Spleen (tissue), 11 donors: ENCODE data around the gene PRKCH. TPM values are rescaled to one million over a fixed set of nuclear protein-coding genes. Genes with fewer than 3 reads are reported as not detected.
A peak's percentile ranks its signal among the peaks of the same experiment; 100 is the strongest.

Experiments used
- DNase-seq: peaks from one replicate; pipeline ENCODE4 v3.0.0-alpha.2; 2020
- H3K27ac ChIP-seq, 8 donors: fragments of 200-600 bp; sonication (generic) in 7 of 8; 1 replicate in 4 of 8; 2 replicates in 4 of 8; pipeline versions ENCODE4 v1.5.0 to v1.8.0; 2016 to 2021; ENCODE audit warnings: inconsistent platforms in 4 of 8, mild to moderate bottlenecking in 4 of 8, moderate library complexity in 1 of 8
- H3K27me3 ChIP-seq, 7 donors: fragments of 200-600 bp; sonication (generic) in 6 of 7; replicated peaks in 1 of 7; 1 replicate in 4 of 7; 2 replicates in 3 of 7; pipeline versions ENCODE4 v1.5.0 to v1.8.0; 2016 to 2021; ENCODE audit warnings: inconsistent platforms in 3 of 7, mild to moderate bottlenecking in 1 of 7
- H3K36me3 ChIP-seq, 6 donors: fragments of 200-600 bp; sonication (generic) in 5 of 6; 1 replicate in 4 of 6; 2 replicates in 2 of 6; pipeline versions ENCODE4 v1.5.0 to v1.8.0; 2016 to 2021; ENCODE audit warnings: inconsistent platforms in 2 of 6
- H3K4me1 ChIP-seq, 6 donors: fragments of 200-600 bp; sonication (generic) in 5 of 6; 1 replicate in 3 of 6; 2 replicates in 3 of 6; pipeline versions ENCODE4 v1.5.0 to v1.8.0; 2016 to 2021; ENCODE audit warnings: inconsistent platforms in 3 of 6
- H3K4me3 ChIP-seq, 8 donors: fragments of 200-600 bp; sonication (generic) in 7 of 8; 1 replicate in 4 of 8; 2 replicates in 4 of 8; pipeline versions ENCODE4 v1.5.0 to v1.8.0; 2016 to 2021; ENCODE audit warnings: inconsistent platforms in 4 of 8, mild to moderate bottlenecking in 4 of 8, moderate library complexity in 2 of 8
- H3K9me3 ChIP-seq, 8 donors: fragments of 200-600 bp; sonication (generic) in 7 of 8; 1 replicate in 4 of 8; 2 replicates in 4 of 8; pipeline versions ENCODE4 v1.5.0 to v1.8.0; 2016 to 2021; ENCODE audit warnings: inconsistent platforms in 4 of 8
- POLR2A ChIP-seq, 3 donors: fragments of 450-650 bp; IDR thresholded peaks; one replicate each; pipeline ENCODE4 v1.5.1; 2017; ENCODE audit warnings: antibody characterized with exemption in 3 of 3, mild to moderate bottlenecking in 1 of 3
- POLR2AphosphoS5 ChIP-seq, 3 donors: sonication (generic); formaldehyde crosslinking; IDR thresholded peaks; one replicate each; pipeline ENCODE4 v1.5.1; 2017; ENCODE audit warnings: antibody characterized with exemption in 3 of 3
- WGBS, 5 donors: extraction: QIAGEN DNeasy Blood & Tissue Kit in 3 of 5; methylation state at CpG; one replicate each; pipeline versions ENCODE4 v1.1.5 to v1.1.7; 2013 to 2018; 5-methylcytosine and 5-hydroxymethylcytosine counted together
- intact Hi-C: fragments of 100-400 bp; cut with DNase I; formaldehyde crosslinking; loops from one replicate; pipeline ENCODE4 v1.15.0; 2023; ENCODE audit warnings: low total_unique reads
- polyA plus RNA-seq, 3 donors: library from polyadenylated mRNA; stranded (reverse); fragments of 200-250 nt; gene quantifications; one replicate each; pipeline ENCODE4 v1.2.1, GENCODE V29; 2013
- total RNA-seq, 7 donors: library from RNA; depleted of rRNA in 3 of 7; stranded (reverse); fragments of >200 nt in 3 of 7; fragmentation: NEBNext Ultra II Directional in 4 of 7; extraction: Animal tissue kit (Norgen Biotek cat#: 25700) in 4 of 7; gene quantifications; one replicate each; pipeline versions ENCODE4 v1.1.0 to v1.2.1, GENCODE V29; 2016 to 2021
- TF ChIP-seq, protein P1 (sequence below), 11 experiments: fragments of 200-600 bp in 7 of 11; fragments of 450-650 bp in 4 of 11; sonication (generic) in 4 of 11; IDR thresholded peaks in 8 of 11; conservative IDR thresholded peaks in 3 of 11; 1 replicate in 7 of 11; 2 replicates in 4 of 11; pipeline versions ENCODE4 v1.4.0 to v1.8.0; 2016 to 2021; ENCODE audit warnings: antibody characterized with exemption in 11 of 11, inconsistent platforms in 4 of 11, mild to moderate bottlenecking in 1 of 11
- donor health status: healthy with polysubstance abuse.
- donor health status: DM: no; HTN: no; CAD: no; lungs with moderate emphysema.
- donor health status: DM: no; HTN: no; CAD: no.
- donor health status: Bipolar disorder and iron deficiency.
- donor health status: healthy.
- donor health status: DM: no; HTN: no; CAD: no.
- donor health status: DM: yes; HTN: yes; CAD: no.

Gene PRKCH
- total and polyA plus RNA-seq, 10 donors = 10.0 to 184 (median 105) TPM

GRCh38 chr14:61521773-61522172, 200.4 kb downstream of the PRKCH start:
- Histone ChIP-seq H3K27ac (peak overlapping the region in 1 of 8 donors; percentile 80), H3K4me3 (no peak overlapping the region), H3K36me3 (no peaks in the 10 kb centered on the region), H3K9me3 (no peaks in the 10 kb centered on the region), H3K4me1 (peaks cover 36 to 77% (median 59%) of the 10 kb centered on the region in 6 donors), H3K27me3 (no peaks in the 10 kb centered on the region)
- WGBS, 5 donors = 92 to 100% (median 96%) methylated on average over 1 of the region's 1 CpG
- intact Hi-C loops = no loop called here
- TF ChIP-seq, protein P1, sequence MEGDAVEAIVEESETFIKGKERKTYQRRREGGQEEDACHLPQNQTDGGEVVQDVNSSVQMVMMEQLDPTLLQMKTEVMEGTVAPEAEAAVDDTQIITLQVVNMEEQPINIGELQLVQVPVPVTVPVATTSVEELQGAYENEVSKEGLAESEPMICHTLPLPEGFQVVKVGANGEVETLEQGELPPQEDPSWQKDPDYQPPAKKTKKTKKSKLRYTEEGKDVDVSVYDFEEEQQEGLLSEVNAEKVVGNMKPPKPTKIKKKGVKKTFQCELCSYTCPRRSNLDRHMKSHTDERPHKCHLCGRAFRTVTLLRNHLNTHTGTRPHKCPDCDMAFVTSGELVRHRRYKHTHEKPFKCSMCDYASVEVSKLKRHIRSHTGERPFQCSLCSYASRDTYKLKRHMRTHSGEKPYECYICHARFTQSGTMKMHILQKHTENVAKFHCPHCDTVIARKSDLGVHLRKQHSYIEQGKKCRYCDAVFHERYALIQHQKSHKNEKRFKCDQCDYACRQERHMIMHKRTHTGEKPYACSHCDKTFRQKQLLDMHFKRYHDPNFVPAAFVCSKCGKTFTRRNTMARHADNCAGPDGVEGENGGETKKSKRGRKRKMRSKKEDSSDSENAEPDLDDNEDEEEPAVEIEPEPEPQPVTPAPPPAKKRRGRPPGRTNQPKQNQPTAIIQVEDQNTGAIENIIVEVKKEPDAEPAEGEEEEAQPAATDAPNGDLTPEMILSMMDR (IDR thresholded peaks at IDR 0.05 in 8 of 11, conservative IDR thresholded peaks at IDR 0.05 in 3 of 11) = no peak
- no peak for TF ChIP-seq POLR2AphosphoS5 (IDR thresholded peaks at IDR 0.05)
- no peak for TF ChIP-seq POLR2A (IDR thresholded peaks at IDR 0.05)
- no peak for DNase-seq

DNA sequence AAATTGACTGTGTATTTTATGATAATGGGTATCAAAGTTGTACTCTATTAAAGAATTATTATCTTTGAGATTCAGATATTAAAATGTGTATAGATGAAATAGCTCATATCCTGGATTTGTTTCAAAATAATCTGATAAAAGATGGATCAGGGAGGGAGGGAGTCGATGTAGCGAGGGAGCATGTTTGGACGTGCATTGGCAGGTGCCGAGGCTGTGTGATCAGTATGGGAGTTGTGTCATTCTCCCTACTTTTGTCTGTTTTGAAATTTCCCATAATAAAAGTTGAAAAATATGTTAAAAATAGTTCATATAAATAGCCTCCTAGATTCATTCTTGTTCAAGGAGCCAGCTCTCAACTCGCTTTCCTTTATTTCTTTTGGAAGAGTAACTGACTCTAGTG, 202.4 kb downstream of the PRKCH start:
- intact Hi-C loops = no loop called here
- peak overlapping the region in 7 of 8 donors; percentile 47 to 85 (median 77) for H3K27ac ChIP-seq
- H3K9me3 ChIP-seq = no peaks in the 10 kb centered on the region
- H3K4me1 ChIP-seq = peaks cover 24 to 75% (median 50%) of the 10 kb centered on the region in 6 donors
- H3K27me3 ChIP-seq = no peaks in the 10 kb centered on the region
- TF ChIP-seq POLR2AphosphoS5 (IDR thresholded peaks at IDR 0.05) (no peak), POLR2A (IDR thresholded peaks at IDR 0.05) (no peak)
- no peak overlapping the region for H3K4me3 ChIP-seq
- H3K36me3 ChIP-seq = peaks cover 0 to 6% (median 0%) of the 10 kb centered on the region in 6 donors
- 75 to 89% (median 81%) methylated on average over 5 of the region's 5 CpGs for WGBS, 5 donors
- DNase-seq = no peak

DNA sequence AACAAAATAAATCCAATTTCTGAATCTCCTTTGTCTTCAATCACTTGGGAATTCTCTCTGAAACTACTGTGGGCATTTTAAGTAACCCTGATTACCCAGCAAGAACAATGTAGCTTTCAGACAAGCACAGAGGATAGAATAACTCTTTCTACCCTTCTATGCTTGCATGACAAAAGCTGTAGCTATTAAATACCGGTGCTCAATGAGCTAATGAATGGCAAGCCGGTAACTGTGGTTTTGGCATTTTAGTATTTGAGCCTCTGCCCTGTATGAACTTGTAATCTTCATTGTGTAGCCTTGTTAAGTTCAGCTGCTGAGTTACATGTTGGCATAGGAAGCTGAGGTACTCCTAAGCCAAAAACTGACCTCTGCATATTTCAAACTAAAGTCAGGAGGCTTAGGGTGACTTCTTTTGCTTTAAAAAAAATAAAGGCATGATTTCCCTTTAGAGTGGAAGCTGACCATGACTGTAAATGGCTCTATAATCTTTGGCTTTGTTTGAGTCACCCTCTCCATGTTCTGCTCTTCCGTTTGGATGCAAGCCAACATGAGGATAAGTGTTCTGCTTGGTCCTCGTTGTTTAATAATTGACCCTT, 202.9 kb downstream of the PRKCH start:
- Histone ChIP-seq H3K27ac (peak overlapping the region in 7 of 8 donors; percentile 61 to 85 (median 80)), H3K4me1 (peaks cover 24 to 70% (median 47%) of the 10 kb centered on the region in 6 donors), H3K4me3 (no peak overlapping the region), H3K9me3 (no peaks in the 10 kb centered on the region), H3K27me3 (no peaks in the 10 kb centered on the region), H3K36me3 (peaks cover 0 to 12% (median 2%) of the 10 kb centered on the region in 6 donors)
- 58 to 77% (median 63%) methylated on average over 4 of the region's 4 CpGs for WGBS, 5 donors
- no peak for DNase-seq
- intact Hi-C loops = no loop called here
- TF ChIP-seq POLR2AphosphoS5 (IDR thresholded peaks at IDR 0.05) = peak in 1 of 3 donors; percentile 71
- no peak for TF ChIP-seq POLR2A (IDR thresholded peaks at IDR 0.05)

- TF ChIP-seq POLR2A (IDR thresholded peaks at IDR 0.05) (no peak), POLR2AphosphoS5 (IDR thresholded peaks at IDR 0.05) (no peak)
- TF ChIP-seq, protein P1 (IDR thresholded peaks at IDR 0.05 in 8 of 11, conservative IDR thresholded peaks at IDR 0.05 in 3 of 11) = no peak
- Histone ChIP-seq H3K27me3 (no peaks in the 10 kb centered on the region), H3K4me3 (no peak overlapping the region), H3K36me3 (peaks cover 0 to 15% (median 2%) of the 10 kb centered on the region in 6 donors), H3K27ac (peak overlapping the region; percentile 21 to 85 (median 78)), H3K9me3 (no peaks in the 10 kb centered on the region), H3K4me1 (peaks cover 24 to 65% (median 47%) of the 10 kb centered on the region in 6 donors)
- 91 to 100% (median 100%) methylated on average over 1 of the region's 1 CpG for WGBS, 5 donors
- DNase-seq = no peak
- intact Hi-C loops = no loop called here
Measured at GRCh38 chr14:61524936-61525292, 203.5 kb downstream of the PRKCH start.

GRCh38 chr14:61525293-61526011, 204.1 kb downstream of the PRKCH start:
- Histone ChIP-seq H3K9me3 (no peaks in the 10 kb centered on the region), H3K36me3 (peaks cover 0 to 20% (median 5%) of the 10 kb centered on the region in 6 donors), H3K4me1 (peaks cover 24 to 62% (median 47%) of the 10 kb centered on the region in 6 donors), H3K27ac (peak overlapping the region; percentile 46 to 85 (median 78)), H3K27me3 (no peaks in the 10 kb centered on the region), H3K4me3 (no peak overlapping the region)
- DNase-seq = peak; percentile 81
- WGBS, 5 donors = 54 to 68% (median 58%) methylated on average over 14 to 16 of the region's 16 CpGs
- TF ChIP-seq POLR2AphosphoS5 (IDR thresholded peaks at IDR 0.05) = peak in 1 of 3 donors; percentile 78
- TF ChIP-seq, protein P1 (IDR thresholded peaks at IDR 0.05 in 8 of 11, conservative IDR thresholded peaks at IDR 0.05 in 3 of 11) = no peak
- no peak for TF ChIP-seq POLR2A (IDR thresholded peaks at IDR 0.05)
- intact Hi-C loops = no loop called here
